HG02973 (cell line): ENCODE measurements around the gene RFC2.

Experiments used
- ATAC-seq: cut with Tn5 transposase; IDR thresholded peaks from one replicate; pipeline ENCODE4 v1.9.1; 2021; ENCODE audit warnings: moderate library complexity; ENCODE audit not compliant: unreplicated experiment

The RFC2 gene

GRCh38 chr7:74193913-74194312 lies 60.3 kb downstream of the RFC2 start:
- no peak for ATAC-seq

GRCh38 chr7:74193054-74193453 lies 61.1 kb downstream of the RFC2 start:
- ATAC-seq = no peak

GRCh38 chr7:74191231-74191630 lies 63.0 kb downstream of the RFC2 start:
- no peak for ATAC-seq

- no peak for ATAC-seq
Observed at GRCh38 chr7:74190259-74190658, 63.9 kb downstream of the RFC2 start.

- ATAC-seq = no peak
Observed at GRCh38 chr7:74187915-74188675, 66.1 kb downstream of the RFC2 start.

- ATAC-seq = no peak
Observed at GRCh38 chr7:74185636-74186035, 68.6 kb downstream of the RFC2 start.

- ATAC-seq = no peak
Observed at GRCh38 chr7:74185016-74185415, 69.2 kb downstream of the RFC2 start.

- no peak for ATAC-seq
Observed at GRCh38 chr7:74183653-74184450, 70.3 kb downstream of the RFC2 start.

GRCh38 chr7:74183142-74183541 lies 71.1 kb downstream of the RFC2 start:
- ATAC-seq = no peak

GRCh38 chr7:74182453-74183090 lies 71.6 kb downstream of the RFC2 start:
- no peak for ATAC-seq

- no peak for ATAC-seq
Observed at GRCh38 chr7:74181821-74182220, 72.4 kb downstream of the RFC2 start.
